ACHN (cell line): ENCODE data around the gene FBN1.

Experiments
- DNase-seq: peaks from one replicate; pipeline ENCODE4 v3.0.0-alpha.2; 2015
- in situ Hi-C: cut with HindIII; loops from 2 replicates; pipeline ENCODE4 v1.10.0; 2017; ENCODE audit warnings: low sequenced_read_pairs, low pct_ligation_motif_present, low pct_unique_long_range_greater_than_20kb

The FBN1 gene

GRCh38 chr15:48406911-48407310, 238.6 kb downstream of the FBN1 start:
- in situ Hi-C loops = no loop called here
- no peak for DNase-seq

- in situ Hi-C loops = no loop called here
Observed at GRCh38 chr15:48406266-48406891, 239.1 kb downstream of the FBN1 start.

GRCh38 chr15:48402427-48403177, 242.9 kb downstream of the FBN1 start:
- in situ Hi-C loops = no loop called here
- DNase-seq = no peak

More at GRCh38 chr15:48406266-48406891, 239.1 kb downstream of the FBN1 start:
- DNase-seq = no peak

GRCh38 chr15:48400086-48400485, 245.4 kb downstream of the FBN1 start:
- in situ Hi-C loops = no loop called here

DNA sequence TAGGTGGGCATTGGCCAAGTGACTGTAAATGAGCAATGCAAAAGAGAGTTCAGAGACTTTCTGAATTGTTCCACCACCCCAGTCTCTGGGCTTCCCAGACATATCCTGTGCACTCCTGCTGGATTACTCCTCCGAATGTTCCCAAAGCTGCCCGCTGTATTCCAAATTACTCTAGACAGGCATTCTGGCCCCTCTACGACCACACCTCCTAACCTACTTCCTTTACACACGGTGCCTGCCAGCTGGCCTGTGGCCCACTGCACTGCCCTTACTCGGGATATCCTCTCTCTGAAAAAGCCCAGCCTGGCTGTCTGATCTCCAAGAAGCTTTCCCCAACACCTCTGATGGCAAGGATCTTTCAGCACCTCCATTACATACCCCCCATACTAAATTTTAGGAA, 247.7 kb downstream of the FBN1 start:
- in situ Hi-C loops = no loop called here
- no peak for DNase-seq

More at GRCh38 chr15:48400086-48400485, 245.4 kb downstream of the FBN1 start:
- DNase-seq = no peak

- in situ Hi-C loops = no loop called here
- DNase-seq = no peak
Observed at GRCh38 chr15:48396020-48396419, 249.5 kb downstream of the FBN1 start.

DNA sequence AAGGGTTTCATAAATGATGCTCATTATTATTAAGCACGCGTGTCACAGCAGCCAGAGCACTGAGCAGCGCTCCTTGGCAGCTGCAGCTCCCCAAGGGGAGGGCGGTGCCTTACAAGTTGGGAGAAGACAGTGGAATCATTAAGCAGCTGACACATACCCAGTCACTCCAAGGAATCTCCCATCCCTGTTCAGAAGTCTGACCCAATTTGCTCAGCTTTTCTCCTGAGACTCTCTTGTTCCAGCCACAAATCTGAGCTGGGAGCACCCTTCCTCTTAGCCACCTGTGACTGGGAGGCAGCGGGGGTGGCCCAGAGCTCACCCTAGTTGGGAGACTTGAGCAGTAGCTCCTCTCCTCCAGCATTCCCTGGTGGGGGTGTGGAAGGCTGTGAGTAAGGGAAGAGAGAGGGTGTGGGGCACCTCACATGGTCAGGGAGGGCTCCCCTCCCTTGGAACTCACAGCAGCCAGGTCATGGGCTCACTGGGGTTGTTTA, 249.9 kb downstream of the FBN1 start:
- in situ Hi-C loops = no loop called here
- no peak for DNase-seq

- DNase-seq = no peak
- in situ Hi-C loops = no loop called here
Observed at GRCh38 chr15:48394970-48395369, 250.5 kb downstream of the FBN1 start.

- DNase-seq = no peak
- in situ Hi-C loops = no loop called here
Observed at GRCh38 chr15:48393645-48394506, 251.6 kb downstream of the FBN1 start.

DNA sequence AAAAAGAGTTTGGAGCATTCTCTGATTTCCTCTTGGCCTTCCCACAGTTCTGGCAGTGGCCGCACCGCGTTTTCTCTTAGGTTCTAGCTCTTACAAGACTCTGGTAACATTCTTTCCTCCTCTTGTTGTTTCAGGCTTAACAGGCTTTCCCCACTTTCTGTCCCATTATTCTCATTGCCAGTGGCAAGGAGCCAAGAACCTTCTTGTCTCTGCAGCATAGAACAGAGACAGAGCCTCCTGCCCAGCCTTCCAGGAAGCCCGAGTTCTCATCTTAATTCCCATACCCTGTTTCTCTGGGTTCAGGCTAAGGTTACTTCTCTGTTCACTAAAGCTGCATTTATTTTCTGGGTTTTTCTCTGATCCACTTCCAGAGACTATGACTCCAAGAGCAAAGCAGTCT, 253.2 kb downstream of the FBN1 start:
- no peak for DNase-seq
- in situ Hi-C loops = no loop called here

- DNase-seq = no peak
- in situ Hi-C loops = no loop called here
Observed at GRCh38 chr15:48391950-48392349, 253.6 kb downstream of the FBN1 start.

- in situ Hi-C loops = no loop called here
- no peak for DNase-seq
Observed at GRCh38 chr15:48389691-48390143, 255.8 kb downstream of the FBN1 start.

- no peak for DNase-seq
- in situ Hi-C loops = no loop called here
Observed at GRCh38 chr15:48388910-48389309, 256.6 kb downstream of the FBN1 start.

DNA sequence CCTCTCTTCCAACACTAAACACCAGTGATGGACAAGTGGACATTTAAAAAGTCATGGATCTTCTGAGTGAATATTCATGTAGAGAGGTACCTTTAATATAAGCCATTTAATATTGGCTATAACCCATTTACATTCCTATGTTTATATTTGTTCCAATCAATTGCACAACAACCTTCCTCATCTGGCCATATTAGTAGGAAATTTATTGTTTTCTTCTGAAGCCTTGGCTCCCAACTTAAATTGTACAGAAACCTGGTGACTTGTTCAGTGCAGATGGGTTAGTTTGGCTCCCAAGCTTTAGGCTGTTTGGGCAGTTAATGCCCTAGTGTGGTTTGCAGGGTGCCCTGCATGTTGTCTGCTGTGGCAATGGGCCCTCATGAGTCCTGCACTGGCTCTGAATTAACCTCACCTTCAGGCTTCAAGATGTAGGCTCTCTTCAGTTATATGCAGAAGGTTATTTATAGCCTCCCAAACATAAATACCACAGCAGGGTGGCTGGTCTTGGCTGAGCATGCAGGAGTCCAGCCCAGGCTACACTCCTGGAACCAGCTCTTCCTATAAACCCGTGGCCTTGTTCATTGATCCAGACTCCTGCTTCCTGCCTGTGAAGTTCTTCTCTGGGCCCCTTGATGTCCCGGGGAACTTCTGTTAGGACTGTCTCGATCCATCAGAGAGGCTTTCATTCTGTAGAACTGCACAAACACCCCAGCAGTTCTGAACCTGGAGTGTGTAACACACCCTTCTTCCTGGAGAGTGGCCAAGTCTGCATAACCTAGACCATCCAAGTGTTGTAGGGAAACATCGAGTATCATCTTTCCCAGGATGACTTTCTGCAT, 257.3 kb downstream of the FBN1 start:
- in situ Hi-C loops = no loop called here
- no peak for DNase-seq

GRCh38 chr15:48385031-48385830, 260.3 kb downstream of the FBN1 start:
- in situ Hi-C loops = no loop called here
- DNase-seq = peak; percentile 12

- in situ Hi-C loops = no loop called here
Observed at GRCh38 chr15:48384616-48385015, 260.9 kb downstream of the FBN1 start.

GRCh38 chr15:48383031-48383430, 262.5 kb downstream of the FBN1 start:
- in situ Hi-C loops = no loop called here
- no peak for DNase-seq

More at GRCh38 chr15:48384616-48385015, 260.9 kb downstream of the FBN1 start:
- DNase-seq = no peak
